SKM-1 (cell line): Measurements from ENCODE around the gene PDE1C.
"Not testable (repeated sequence)": the region's sequence is repeated elsewhere in the genome, so short reads cannot be mapped to it uniquely, and the experiment has no call there.

Source experiments
- DNase-seq: peaks from one replicate; lab custom pipeline; 2025; ENCODE audit not compliant: unreplicated experiment; lab: John Stamatoyannopoulos, UW

Gene PDE1C

GRCh38 chr7:32045228-32045627, 25.0 kb downstream of the PDE1C start:
- no peak for DNase-seq

- DNase-seq = no peak
Measured at GRCh38 chr7:32044739-32045138, 25.5 kb downstream of the PDE1C start.

GRCh38 chr7:32043688-32044087, 26.5 kb downstream of the PDE1C start:
- DNase-seq = no peak

GRCh38 chr7:32042900-32043299, 27.3 kb downstream of the PDE1C start:
- DNase-seq = no peak

- DNase-seq = no peak
Measured at GRCh38 chr7:32039000-32039756, 31.0 kb downstream of the PDE1C start.

GRCh38 chr7:32037650-32038198, 32.5 kb downstream of the PDE1C start:
- DNase-seq = no peak

GRCh38 chr7:32036557-32036956, 33.6 kb downstream of the PDE1C start:
- DNase-seq = no peak

- no peak for DNase-seq
Measured at GRCh38 chr7:32034052-32034451, 36.2 kb downstream of the PDE1C start.

- no peak for DNase-seq
Measured at GRCh38 chr7:32033006-32033405, 37.2 kb downstream of the PDE1C start.

- DNase-seq = no peak
Measured at GRCh38 chr7:32032211-32032610, 38.0 kb downstream of the PDE1C start.

GRCh38 chr7:32030904-32031692, 39.1 kb downstream of the PDE1C start:
- DNase-seq = no peak

GRCh38 chr7:32026083-32026425, 44.2 kb downstream of the PDE1C start:
- DNase-seq = no peak

- DNase-seq = no peak
Measured at GRCh38 chr7:32025381-32026082, 44.7 kb downstream of the PDE1C start.

- no peak for DNase-seq
Measured at GRCh38 chr7:32023376-32023775, 46.8 kb downstream of the PDE1C start.

GRCh38 chr7:32022966-32023365, 47.2 kb downstream of the PDE1C start:
- no peak for DNase-seq

- no peak for DNase-seq
Measured at GRCh38 chr7:32020551-32021159, 49.6 kb downstream of the PDE1C start.

- no peak for DNase-seq
Measured at GRCh38 chr7:32018845-32019578, 51.2 kb downstream of the PDE1C start.

- DNase-seq = no peak
Measured at GRCh38 chr7:32015133-32015532, 55.1 kb downstream of the PDE1C start.

- not testable (repeated sequence) for DNase-seq
Measured at GRCh38 chr7:32013471-32013870, 56.7 kb downstream of the PDE1C start.

- no peak for DNase-seq
Measured at GRCh38 chr7:32005577-32005976, 64.6 kb downstream of the PDE1C start.
